ENCODE measurements around the gene CTBP2. TPM values are rescaled to one million over a fixed set of nuclear protein-coding genes. Genes with fewer than 3 reads are reported as not detected.

Gene CTBP2
- total and polyA plus RNA-seq, 10 of the 15 experiments (the other 5 are each of a cell fraction or from before 2014, with no cell fraction given), result 0.02 to 0.72 (median 0.06) TPM; not detected in 2

- TF ChIP-seq NKRF (conservative IDR thresholded peaks at IDR 0.05) (no peak), PML (IDR thresholded peaks at IDR 0.05; ENCODE audit: low read length) (peak; percentile 94), RELB (IDR thresholded peaks at IDR 0.05; ENCODE audit: low read depth) (peak; percentile 93), SMARCA5 (IDR thresholded peaks at IDR 0.05) (no peak), EGR1 (IDR thresholded peaks at IDR 0.05; ENCODE audit: borderline replicate concordance in 1 of 2, low read depth in 2 of 2, low read length in 2 of 2) (peak in 1 of 2 experiments; percentile 52; a peak in 1 of 3 replicates), SUZ12 (IDR thresholded peaks at IDR 0.05; ENCODE audit: unreplicated experiment) (no peak), TARDBP (IDR thresholded peaks at IDR 0.05; ENCODE audit: borderline replicate concordance) (no peak), HDGF (IDR thresholded peaks at IDR 0.05) (no peak), ZNF687 (IDR thresholded peaks at IDR 0.05) (no peak), MLLT1 (IDR thresholded peaks at IDR 0.05) (peak; percentile 95), NRF1 (conservative IDR thresholded peaks at IDR 0.05; ENCODE audit: low read depth, low read length) (no peak), YY1 (IDR thresholded peaks at IDR 0.05; ENCODE audit: low read depth, low read length) (no peak), KAT2A (conservative IDR thresholded peaks at IDR 0.05; ENCODE audit: control insufficient read depth, low read depth, low read length) (no peak), RBBP5 (conservative IDR thresholded peaks at IDR 0.05) (no peak), ZBED1 (IDR thresholded peaks at IDR 0.05; ENCODE audit: borderline replicate concordance) (peak; percentile 97), MTA2 (IDR thresholded peaks at IDR 0.05; ENCODE audit: low read depth) (peak; percentile 100), CEBPZ (IDR thresholded peaks at IDR 0.05; ENCODE audit: low read depth, low read length) (no peak)
Measured at GRCh38 chr10:125064681-125065492, 95.5 kb downstream of the CTBP2 start (continued).

All from GM12878 (cell line).